Measurements from ENCODE around the gene RFX2. TPM values are rescaled to one million over a fixed set of nuclear protein-coding genes. Genes with fewer than 3 reads are reported as not detected.
"Not testable (repeated sequence)": the region's sequence is repeated elsewhere in the genome, so short reads cannot be mapped to it uniquely, and the experiment has no call there.

Gene RFX2
- total RNA-seq, 6 experiments from 2014 or later = 6.3 to 9.5 (median 6.9) TPM

- DNase-seq = no peak
- no peak for TF ChIP-seq CTCF (IDR thresholded peaks at IDR 0.05)
- peaks cover 42% of the 10 kb centered on the region for H3K4me1 Mint-ChIP-seq (ENCODE audit: low read depth)
- H3K9me3 Mint-ChIP-seq = no peaks in the 10 kb centered on the region
- no peaks in the 10 kb centered on the region for H3K36me3 Mint-ChIP-seq (ENCODE audit: low read depth)
- H3K27ac Mint-ChIP-seq = no peak overlapping the region
- peaks cover 1% of the 10 kb centered on the region; the same call in 1 of the 2 replicates for H3K27me3 Mint-ChIP-seq (ENCODE audit: insufficient read depth)
- no peak overlapping the region for H3K4me3 Mint-ChIP-seq
Observed at GRCh38 chr19:5966215-5966614, 144.1 kb downstream of the RFX2 start.

- H3K9me3 Mint-ChIP-seq = no peaks in the 10 kb centered on the region
- peaks cover 49% of the 10 kb centered on the region for H3K4me1 Mint-ChIP-seq (ENCODE audit: low read depth)
- no peak for DNase-seq
- TF ChIP-seq CTCF (IDR thresholded peaks at IDR 0.05) = no peak
- H3K27ac Mint-ChIP-seq = no peak overlapping the region
- peaks cover 1% of the 10 kb centered on the region; the same call in 1 of the 2 replicates for H3K27me3 Mint-ChIP-seq (ENCODE audit: insufficient read depth)
- no peaks in the 10 kb centered on the region for H3K36me3 Mint-ChIP-seq (ENCODE audit: low read depth)
- no peak overlapping the region for H3K4me3 Mint-ChIP-seq
Observed at GRCh38 chr19:5964816-5965565, 145.3 kb downstream of the RFX2 start.

GRCh38 chr19:5963855-5964254 is 146.4 kb downstream of the RFX2 start:
- no peak for DNase-seq
- no peaks in the 10 kb centered on the region for H3K9me3 Mint-ChIP-seq
- H3K4me3 Mint-ChIP-seq = no peak overlapping the region
- H3K27me3 Mint-ChIP-seq (ENCODE audit: insufficient read depth) = peaks cover 1% of the 10 kb centered on the region; the same call in 1 of the 2 replicates
- H3K36me3 Mint-ChIP-seq (ENCODE audit: low read depth) = no peaks in the 10 kb centered on the region
- peaks cover 50% of the 10 kb centered on the region for H3K4me1 Mint-ChIP-seq (ENCODE audit: low read depth)
- no peak for TF ChIP-seq CTCF (IDR thresholded peaks at IDR 0.05)
- no peak overlapping the region for H3K27ac Mint-ChIP-seq

- not testable (repeated sequence) for H3K27ac Mint-ChIP-seq; H3K27me3 Mint-ChIP-seq (ENCODE audit: insufficient read depth); DNase-seq; H3K4me3 Mint-ChIP-seq; H3K9me3 Mint-ChIP-seq; H3K36me3 Mint-ChIP-seq (ENCODE audit: low read depth)
- H3K4me1 Mint-ChIP-seq (ENCODE audit: low read depth) = peaks cover 44% of the 10 kb centered on the region
Observed at GRCh38 chr19:5963259-5963658, 147.0 kb downstream of the RFX2 start.

GRCh38 chr19:5961969-5962945 is 148.0 kb downstream of the RFX2 start:
- Mint-ChIP-seq H3K36me3 (ENCODE audit: low read depth) (no peaks in the 10 kb centered on the region), H3K27me3 (ENCODE audit: insufficient read depth) (peaks cover 1% of the 10 kb centered on the region; the same call in 1 of the 2 replicates), H3K4me3 (no peak overlapping the region)

GRCh38 chr19:5961641-5961968 is 148.7 kb downstream of the RFX2 start:
- H3K36me3 Mint-ChIP-seq (ENCODE audit: low read depth); H3K27me3 Mint-ChIP-seq (ENCODE audit: insufficient read depth); H3K4me3 Mint-ChIP-seq; DNase-seq; H3K9me3 Mint-ChIP-seq: not testable (repeated sequence)
- Mint-ChIP-seq H3K4me1 (ENCODE audit: low read depth) (peaks cover 42% of the 10 kb centered on the region), H3K27ac (peak overlapping the region; percentile 27; the same call in 1 of the 2 replicates)

More at GRCh38 chr19:5961969-5962945, 148.0 kb downstream of the RFX2 start:
- TF ChIP-seq CTCF (IDR thresholded peaks at IDR 0.05) = no peak
- peaks cover 41% of the 10 kb centered on the region for H3K4me1 Mint-ChIP-seq (ENCODE audit: low read depth)
- no peaks in the 10 kb centered on the region for H3K9me3 Mint-ChIP-seq
- DNase-seq = no peak
- peak overlapping the region; percentile 27; the same call in 1 of the 2 replicates for H3K27ac Mint-ChIP-seq

All from HFFc6 (cell line).